Activated CD4-positive, alpha-beta T cell treated with anti-CD3 and anti-CD28 coated beads, Interleukin-2, amount 10 ng/mL, durations not matched to agents 24 days and 14 days (primary cell): ENCODE data around the gene MKRN3. TPM values are rescaled to one million over a fixed set of nuclear protein-coding genes. Genes with fewer than 3 reads are reported as not detected.
"Not testable (repeated sequence)": the region's sequence is repeated elsewhere in the genome, so short reads cannot be mapped to it uniquely, and the experiment has no call there.

Source experiments
- DNase-seq: peaks from one replicate; pipeline ENCODE4 v3.0.0; 2022
- H3K27ac Mint-ChIP-seq: one replicate; pipeline ENCODE4 v1.8.0; 2022; ENCODE audit warnings: mild to moderate bottlenecking, mixed read lengths
- H3K27me3 Mint-ChIP-seq: one replicate; pipeline ENCODE4 v1.8.0; 2022; ENCODE audit warnings: mixed read lengths
- H3K36me3 Mint-ChIP-seq: one replicate; pipeline ENCODE4 v1.8.0; 2022; ENCODE audit warnings: low read depth, mild to moderate bottlenecking, mixed read lengths
- H3K4me1 Mint-ChIP-seq: one replicate; pipeline ENCODE4 v1.8.0; 2021; ENCODE audit warnings: mixed read lengths
- H3K4me3 Mint-ChIP-seq: one replicate; pipeline ENCODE4 v1.8.0; 2022; ENCODE audit warnings: mild to moderate bottlenecking, moderate library complexity, mixed read lengths
- H3K9me3 Mint-ChIP-seq: one replicate; pipeline ENCODE4 v1.8.0; 2021; ENCODE audit warnings: mixed read lengths
- intact Hi-C: fragments of 100-400 bp; cut with micrococcal nuclease; formaldehyde crosslinking; loops from one replicate; pipeline ENCODE4 v1.15.1; 2023
- total RNA-seq: library from RNA; stranded (reverse); gene quantifications from 2 replicates; pipeline ENCODE4 v1.2.3, GENCODE V29; 2022

The MKRN3 gene
- total RNA-seq, 1 donor from 2014 or later = 1.5 TPM

DNA sequence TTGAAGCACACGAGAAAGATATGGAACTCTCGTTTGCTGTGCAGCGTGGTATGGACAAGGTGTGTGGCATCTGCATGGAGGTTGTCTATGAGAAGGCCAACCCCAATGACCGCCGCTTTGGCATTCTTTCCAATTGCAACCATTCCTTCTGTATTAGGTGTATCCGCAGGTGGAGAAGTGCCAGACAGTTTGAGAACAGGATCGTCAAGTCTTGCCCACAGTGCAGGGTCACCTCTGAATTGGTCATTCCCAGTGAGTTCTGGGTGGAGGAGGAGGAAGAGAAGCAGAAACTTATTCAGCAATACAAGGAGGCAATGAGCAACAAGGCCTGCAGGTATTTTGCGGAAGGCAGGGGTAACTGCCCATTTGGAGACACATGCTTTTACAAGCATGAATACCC is 1.2 kb downstream of the MKRN3 start:
- peak overlapping the region; percentile 68 for H3K4me3 Mint-ChIP-seq

GRCh38 chr15:23567921-23568320 is 2.4 kb downstream of the MKRN3 start:
- no peaks in the 10 kb centered on the region for H3K4me1 Mint-ChIP-seq
- no peak for DNase-seq
- intact Hi-C loops = no loop called here
- no peak overlapping the region for H3K4me3 Mint-ChIP-seq
- no peaks in the 10 kb centered on the region for H3K9me3 Mint-ChIP-seq
- no peak overlapping the region for H3K27ac Mint-ChIP-seq
- H3K27me3 Mint-ChIP-seq = no peaks in the 10 kb centered on the region
- no peaks in the 10 kb centered on the region for H3K36me3 Mint-ChIP-seq

More for the DNA sequence above, 1.2 kb downstream of the MKRN3 start:
- no peaks in the 10 kb centered on the region for H3K36me3 Mint-ChIP-seq
- H3K9me3 Mint-ChIP-seq = no peaks in the 10 kb centered on the region
- DNase-seq = no peak
- H3K4me1 Mint-ChIP-seq = no peaks in the 10 kb centered on the region
- H3K27ac Mint-ChIP-seq = no peak overlapping the region
- H3K27me3 Mint-ChIP-seq = peaks cover 2% of the 10 kb centered on the region
- intact Hi-C loops = no loop called here

DNA sequence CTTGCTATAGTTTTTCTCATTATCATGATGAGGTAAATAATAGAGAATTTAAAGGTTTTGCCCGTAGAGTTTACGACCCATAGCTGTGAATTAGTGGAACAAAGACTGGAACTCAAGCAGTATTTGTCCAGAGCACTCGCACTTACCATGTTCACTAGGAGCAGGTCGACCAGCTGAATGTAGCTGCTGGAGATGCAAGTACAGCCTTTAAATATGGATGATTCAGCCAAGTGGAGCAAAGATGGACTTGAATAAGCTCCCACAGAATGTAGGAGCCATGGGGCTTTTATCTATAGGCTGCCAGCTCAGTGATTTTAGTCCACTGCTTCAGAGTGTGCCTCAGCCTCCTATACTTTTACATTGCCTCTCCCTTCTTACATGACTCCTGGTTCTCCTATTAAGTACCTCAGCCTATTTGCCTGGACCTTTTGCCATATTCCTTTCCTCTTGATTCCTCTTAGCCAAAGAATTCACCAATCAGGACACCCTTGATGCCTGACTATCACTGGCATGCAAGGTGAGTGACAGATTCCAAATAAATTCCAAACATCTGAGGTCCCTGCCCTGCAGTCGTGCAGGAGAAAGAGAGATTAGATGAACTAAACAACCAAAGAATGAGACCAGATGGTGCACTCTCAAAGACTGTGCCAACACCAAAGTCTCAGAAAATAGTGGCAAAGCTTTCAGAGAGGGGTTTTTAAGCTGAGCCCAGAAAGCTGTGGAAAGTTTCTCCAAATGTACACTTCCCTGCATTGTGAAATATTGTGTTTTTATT is 3.9 kb downstream of the MKRN3 start:
- H3K4me1 Mint-ChIP-seq = no peaks in the 10 kb centered on the region
- intact Hi-C loops = no loop called here
- H3K27me3 Mint-ChIP-seq = no peaks in the 10 kb centered on the region
- H3K4me3 Mint-ChIP-seq = no peak overlapping the region
- no peaks in the 10 kb centered on the region for H3K36me3 Mint-ChIP-seq
- DNase-seq = no peak
- no peak overlapping the region for H3K27ac Mint-ChIP-seq
- H3K9me3 Mint-ChIP-seq = no peaks in the 10 kb centered on the region

DNA sequence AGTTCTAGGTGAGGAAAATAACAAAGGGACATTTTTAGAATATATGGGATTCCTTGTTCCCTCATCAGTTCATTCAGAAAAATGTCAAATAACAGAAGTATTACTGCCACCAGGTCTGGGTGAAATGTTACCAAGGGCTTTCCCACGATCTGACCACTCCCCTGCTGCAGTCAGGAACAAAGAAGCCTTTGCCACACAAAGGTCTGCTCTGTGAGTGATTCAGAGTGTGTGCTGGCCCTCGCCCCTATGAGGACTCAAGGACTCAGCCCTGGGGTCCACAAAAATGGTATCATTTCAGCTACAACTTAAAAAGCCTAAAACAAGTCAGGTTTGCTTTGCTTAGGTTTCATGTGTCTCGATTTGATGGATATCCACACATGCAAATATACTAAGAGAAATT is 5.0 kb downstream of the MKRN3 start:
- H3K9me3 Mint-ChIP-seq = no peaks in the 10 kb centered on the region
- H3K27me3 Mint-ChIP-seq = no peaks in the 10 kb centered on the region
- H3K4me3 Mint-ChIP-seq = no peak overlapping the region
- no peaks in the 10 kb centered on the region for H3K4me1 Mint-ChIP-seq
- H3K27ac Mint-ChIP-seq = no peak overlapping the region
- intact Hi-C loops = no loop called here
- H3K36me3 Mint-ChIP-seq = no peaks in the 10 kb centered on the region
- peak; percentile 16 for DNase-seq

DNA sequence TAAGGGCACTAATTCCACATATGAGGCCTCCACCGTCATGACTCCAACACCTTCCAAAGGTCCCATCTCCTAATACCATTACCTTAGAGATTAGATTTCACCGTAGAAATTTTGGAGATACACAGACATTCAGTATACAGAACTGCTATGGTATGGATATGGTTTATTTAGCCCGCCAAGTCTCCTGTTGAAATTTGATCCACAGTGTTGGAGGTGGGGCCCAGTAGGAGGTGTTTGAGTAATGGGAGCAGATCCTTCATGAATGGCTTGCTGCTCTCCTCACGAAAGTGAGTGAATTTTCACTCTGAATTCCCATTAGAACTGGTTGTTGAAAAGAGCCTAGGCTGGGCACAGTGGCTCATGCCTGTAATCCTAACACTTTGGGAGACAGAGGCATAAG is 7.4 kb downstream of the MKRN3 start:
- no peaks in the 10 kb centered on the region for H3K27me3 Mint-ChIP-seq
- no peaks in the 10 kb centered on the region for H3K9me3 Mint-ChIP-seq
- DNase-seq = no peak
- H3K4me1 Mint-ChIP-seq = no peaks in the 10 kb centered on the region
- intact Hi-C loops = no loop called here
- H3K27ac Mint-ChIP-seq = no peak overlapping the region
- no peak overlapping the region for H3K4me3 Mint-ChIP-seq
- H3K36me3 Mint-ChIP-seq = no peaks in the 10 kb centered on the region

GRCh38 chr15:23574742-23575141 is 9.3 kb downstream of the MKRN3 start:
- Mint-ChIP-seq H3K27me3 (no peaks in the 10 kb centered on the region), H3K9me3 (no peaks in the 10 kb centered on the region), H3K4me1 (no peaks in the 10 kb centered on the region), H3K4me3 (no peak overlapping the region), H3K36me3 (no peaks in the 10 kb centered on the region), H3K27ac (no peak overlapping the region)
- DNase-seq = no peak
- intact Hi-C loops = no loop called here

DNA sequence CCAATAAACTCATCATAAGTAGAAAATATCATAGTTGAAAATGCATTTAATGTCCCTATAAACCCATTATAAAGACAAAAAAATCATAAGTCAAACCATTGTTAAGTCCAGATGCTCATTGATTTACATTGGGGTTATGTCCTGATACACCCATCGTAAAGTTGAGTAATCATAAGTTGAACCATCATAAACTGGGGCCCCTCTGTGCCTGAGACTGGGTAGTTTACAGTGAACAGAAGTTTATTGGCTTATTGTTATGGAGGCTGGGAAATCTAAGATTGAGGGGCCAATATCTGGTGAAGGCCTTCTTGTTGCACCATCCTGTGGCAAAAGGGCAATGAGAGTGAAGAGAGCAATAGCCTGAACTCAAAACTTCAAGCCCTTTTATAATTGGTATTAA is 10.6 kb downstream of the MKRN3 start:
- DNase-seq = peak; percentile 6
- Mint-ChIP-seq H3K4me3 (no peak overlapping the region), H3K27me3 (no peaks in the 10 kb centered on the region), H3K4me1 (no peaks in the 10 kb centered on the region), H3K27ac (no peak overlapping the region), H3K36me3 (no peaks in the 10 kb centered on the region), H3K9me3 (no peaks in the 10 kb centered on the region)
- intact Hi-C loops = no loop called here

GRCh38 chr15:23578521-23579150 is 13.2 kb downstream of the MKRN3 start:
- no peak overlapping the region for H3K4me3 Mint-ChIP-seq
- no peaks in the 10 kb centered on the region for H3K9me3 Mint-ChIP-seq
- H3K27me3 Mint-ChIP-seq = no peaks in the 10 kb centered on the region
- no peaks in the 10 kb centered on the region for H3K4me1 Mint-ChIP-seq
- H3K36me3 Mint-ChIP-seq = no peaks in the 10 kb centered on the region
- peak; percentile 33 for DNase-seq
- no peak overlapping the region for H3K27ac Mint-ChIP-seq
- intact Hi-C loops = no loop called here

DNA sequence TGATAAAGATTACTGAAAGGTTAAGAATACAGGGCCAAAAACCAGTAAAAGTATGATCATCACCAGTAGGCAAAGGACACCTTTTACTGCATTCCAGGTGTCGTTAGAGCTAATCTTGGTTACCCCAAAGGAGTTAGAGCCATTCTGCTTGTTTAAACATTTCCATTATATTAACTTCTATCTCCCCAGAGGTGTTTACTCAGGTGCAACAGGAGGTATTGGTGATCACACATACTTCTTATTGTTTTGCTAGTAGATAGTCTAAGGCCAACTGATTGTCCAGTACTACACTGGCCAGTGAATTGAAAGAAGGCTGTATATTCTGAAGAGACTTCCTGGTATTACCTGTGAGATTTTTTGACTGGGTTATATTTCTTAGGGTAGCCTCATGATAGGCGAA is 22.8 kb downstream of the MKRN3 start:
- Mint-ChIP-seq H3K27ac (no peak overlapping the region), H3K36me3 (no peaks in the 10 kb centered on the region), H3K27me3 (no peaks in the 10 kb centered on the region), H3K4me3 (no peak overlapping the region), H3K4me1 (no peaks in the 10 kb centered on the region), H3K9me3 (no peaks in the 10 kb centered on the region)
- intact Hi-C loops = no loop called here
- DNase-seq = peak; percentile 10

DNA sequence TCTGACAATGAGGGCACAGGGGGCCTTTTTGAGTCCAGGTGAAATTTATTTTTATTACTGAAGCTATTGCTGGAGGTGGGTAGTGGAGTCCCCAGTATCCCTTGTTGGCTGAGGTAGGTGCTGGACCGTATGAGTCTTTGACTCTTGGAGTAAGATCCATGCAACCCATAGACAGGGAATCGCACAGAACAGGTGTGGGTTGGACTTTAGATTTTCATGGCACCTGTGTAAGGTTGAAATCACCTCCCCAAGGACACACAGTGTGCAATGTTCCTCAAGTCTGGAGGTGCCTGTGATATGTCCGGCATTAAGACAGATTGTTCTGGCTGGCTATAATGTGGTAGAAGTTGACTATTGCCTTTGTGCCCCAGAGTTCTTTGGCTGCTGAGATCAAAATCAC is 23.5 kb downstream of the MKRN3 start:
- intact Hi-C loops = no loop called here

GRCh38 chr15:23594252-23594770 is 28.8 kb downstream of the MKRN3 start:
- H3K27me3 Mint-ChIP-seq = no peaks in the 10 kb centered on the region
- H3K27ac Mint-ChIP-seq = no peak overlapping the region
- H3K4me3 Mint-ChIP-seq = no peak overlapping the region
- H3K4me1 Mint-ChIP-seq = no peaks in the 10 kb centered on the region
- intact Hi-C loops = no loop called here
- H3K36me3 Mint-ChIP-seq = no peaks in the 10 kb centered on the region
- H3K9me3 Mint-ChIP-seq = no peaks in the 10 kb centered on the region
- no peak for DNase-seq

More for the DNA sequence above, 23.5 kb downstream of the MKRN3 start:
- Mint-ChIP-seq H3K4me1 (no peaks in the 10 kb centered on the region), H3K36me3 (no peaks in the 10 kb centered on the region), H3K9me3 (no peaks in the 10 kb centered on the region), H3K27me3 (no peaks in the 10 kb centered on the region), H3K27ac (no peak overlapping the region), H3K4me3 (no peak overlapping the region)
- no peak for DNase-seq

DNA sequence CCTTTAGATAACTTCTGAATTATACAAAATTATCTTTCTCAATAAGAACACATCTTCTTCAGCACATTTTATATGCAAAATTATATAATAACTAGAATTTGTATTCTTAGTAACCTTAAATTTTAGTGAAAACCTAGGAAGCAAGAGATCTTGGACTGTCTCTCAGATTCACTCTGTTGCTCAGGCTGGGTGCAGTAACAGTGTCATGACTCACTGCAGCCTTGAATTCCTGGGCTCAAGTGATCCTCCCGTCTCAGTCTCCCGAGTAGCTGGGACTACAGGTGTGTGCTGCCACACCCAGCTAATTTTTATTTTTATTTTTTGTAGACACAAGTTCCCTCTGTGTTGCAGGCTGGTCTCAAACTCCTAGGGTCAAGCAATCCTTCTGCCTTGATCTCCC is 29.9 kb downstream of the MKRN3 start:
- Mint-ChIP-seq H3K27ac (no peak overlapping the region), H3K4me3 (no peak overlapping the region), H3K9me3 (no peaks in the 10 kb centered on the region), H3K27me3 (no peaks in the 10 kb centered on the region), H3K4me1 (no peaks in the 10 kb centered on the region), H3K36me3 (no peaks in the 10 kb centered on the region)
- DNase-seq = no peak
- intact Hi-C loops = no loop called here

- no peaks in the 10 kb centered on the region for H3K4me1 Mint-ChIP-seq
- intact Hi-C loops = no loop called here
- DNase-seq = no peak
- H3K27me3 Mint-ChIP-seq = no peaks in the 10 kb centered on the region
- no peaks in the 10 kb centered on the region for H3K9me3 Mint-ChIP-seq
- H3K36me3 Mint-ChIP-seq = no peaks in the 10 kb centered on the region
- no peak overlapping the region for H3K4me3 Mint-ChIP-seq
- no peak overlapping the region for H3K27ac Mint-ChIP-seq
Measured at GRCh38 chr15:23596736-23597135, 31.3 kb downstream of the MKRN3 start.

GRCh38 chr15:23597278-23597677 is 31.8 kb downstream of the MKRN3 start:
- H3K4me1 Mint-ChIP-seq, H3K27ac Mint-ChIP-seq, H3K9me3 Mint-ChIP-seq, DNase-seq, H3K36me3 Mint-ChIP-seq, intact Hi-C loops, H3K4me3 Mint-ChIP-seq, H3K27me3 Mint-ChIP-seq: not testable (repeated sequence)
